DND-41 (cell line): ENCODE results near the gene DOCK8.

Experiments
- EZH2 ChIP-seq: IDR thresholded peaks from 3 replicates; pipeline ENCODE4 v1.6.1; 2012; ENCODE audit warnings: borderline replicate concordance, low read depth, mild to moderate bottlenecking, moderate library complexity, low read length, inconsistent platforms; ENCODE audit not compliant: severe bottlenecking
- TF ChIP-seq, protein P1 (sequence below): IDR thresholded peaks from 2 replicates; pipeline ENCODE4 v1.5.1; 2012; ENCODE audit warnings: borderline replicate concordance, low read length, moderate library complexity, mild to moderate bottlenecking; ENCODE audit not compliant: poor library complexity, severe bottlenecking; ENCODE audit errors: extremely low read depth

DNA sequence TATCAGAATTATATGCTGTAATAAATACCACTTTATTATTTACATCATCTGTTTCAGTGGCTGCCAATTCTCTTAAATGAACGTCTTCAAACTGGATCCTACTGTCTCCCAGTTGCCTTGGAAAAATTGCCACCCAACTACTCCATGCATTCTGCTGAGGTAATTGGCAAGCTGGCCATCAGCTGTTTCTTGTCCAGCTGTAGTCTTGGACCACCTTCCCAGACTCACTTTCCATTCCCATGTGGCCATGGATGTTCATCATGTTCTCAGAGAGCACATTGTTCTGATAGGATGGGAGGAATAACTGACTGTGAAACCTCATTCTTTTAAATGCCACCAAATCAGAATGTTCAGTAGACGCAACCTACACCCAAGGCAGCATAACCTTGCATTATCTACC, 157.5 kb downstream of the DOCK8 start:
- TF ChIP-seq, protein P1, sequence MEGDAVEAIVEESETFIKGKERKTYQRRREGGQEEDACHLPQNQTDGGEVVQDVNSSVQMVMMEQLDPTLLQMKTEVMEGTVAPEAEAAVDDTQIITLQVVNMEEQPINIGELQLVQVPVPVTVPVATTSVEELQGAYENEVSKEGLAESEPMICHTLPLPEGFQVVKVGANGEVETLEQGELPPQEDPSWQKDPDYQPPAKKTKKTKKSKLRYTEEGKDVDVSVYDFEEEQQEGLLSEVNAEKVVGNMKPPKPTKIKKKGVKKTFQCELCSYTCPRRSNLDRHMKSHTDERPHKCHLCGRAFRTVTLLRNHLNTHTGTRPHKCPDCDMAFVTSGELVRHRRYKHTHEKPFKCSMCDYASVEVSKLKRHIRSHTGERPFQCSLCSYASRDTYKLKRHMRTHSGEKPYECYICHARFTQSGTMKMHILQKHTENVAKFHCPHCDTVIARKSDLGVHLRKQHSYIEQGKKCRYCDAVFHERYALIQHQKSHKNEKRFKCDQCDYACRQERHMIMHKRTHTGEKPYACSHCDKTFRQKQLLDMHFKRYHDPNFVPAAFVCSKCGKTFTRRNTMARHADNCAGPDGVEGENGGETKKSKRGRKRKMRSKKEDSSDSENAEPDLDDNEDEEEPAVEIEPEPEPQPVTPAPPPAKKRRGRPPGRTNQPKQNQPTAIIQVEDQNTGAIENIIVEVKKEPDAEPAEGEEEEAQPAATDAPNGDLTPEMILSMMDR: no peak
- no peak for TF ChIP-seq EZH2
